ENCODE data around the gene APOBEC3A. TPM values are rescaled to one million over a fixed set of nuclear protein-coding genes. Genes with fewer than 3 reads are reported as not detected.
"Not testable (repeated sequence)": the region's sequence is repeated elsewhere in the genome, so short reads cannot be mapped to it uniquely, and the experiment has no call there.

Gene APOBEC3A
- total RNA-seq, 6 experiments from 2014 or later = not detected

GRCh38 chr22:38981005-38981991 lies 23.9 kb downstream of the APOBEC3A start:
- H3K27ac Mint-ChIP-seq = peak overlapping the region; percentile 89
- H3K27me3 Mint-ChIP-seq (ENCODE audit: insufficient read depth) = peaks cover 3% of the 10 kb centered on the region; the same call in 1 of the 2 replicates
- peaks cover 18% of the 10 kb centered on the region for H3K36me3 Mint-ChIP-seq (ENCODE audit: low read depth)
- peak; percentile 15 for DNase-seq
- H3K4me1 Mint-ChIP-seq (ENCODE audit: low read depth) = peaks cover 36% of the 10 kb centered on the region
- H3K4me3 Mint-ChIP-seq = peak overlapping the region; percentile 90
- peak; percentile 69 for TF ChIP-seq CTCF (IDR thresholded peaks at IDR 0.05)
- H3K9me3 Mint-ChIP-seq = peaks cover 6% of the 10 kb centered on the region

- Mint-ChIP-seq H3K4me1 (ENCODE audit: low read depth) (peaks cover 36% of the 10 kb centered on the region), H3K36me3 (ENCODE audit: low read depth) (peaks cover 18% of the 10 kb centered on the region), H3K4me3 (peak within 1 kb of the TSS; percentile 90), H3K27me3 (ENCODE audit: insufficient read depth) (peaks cover 3% of the 10 kb centered on the region; the same call in 1 of the 2 replicates), H3K27ac (peak within 1 kb of the TSS; percentile 89), H3K9me3 (peaks cover 6% of the 10 kb centered on the region)
- no peak for TF ChIP-seq CTCF (IDR thresholded peaks at IDR 0.05)
- DNase-seq = peak; percentile 92
These were observed 24.9 kb downstream of the APOBEC3A start, which contains the start of gene APOBEC3B for GRCh38 chr22:38981992-38982927. Gene APOBEC3B, plus strand, starts transcription at chr22:38982347. Its CDS starts 107 bp downstream, at chr22:38982454.

DNA sequence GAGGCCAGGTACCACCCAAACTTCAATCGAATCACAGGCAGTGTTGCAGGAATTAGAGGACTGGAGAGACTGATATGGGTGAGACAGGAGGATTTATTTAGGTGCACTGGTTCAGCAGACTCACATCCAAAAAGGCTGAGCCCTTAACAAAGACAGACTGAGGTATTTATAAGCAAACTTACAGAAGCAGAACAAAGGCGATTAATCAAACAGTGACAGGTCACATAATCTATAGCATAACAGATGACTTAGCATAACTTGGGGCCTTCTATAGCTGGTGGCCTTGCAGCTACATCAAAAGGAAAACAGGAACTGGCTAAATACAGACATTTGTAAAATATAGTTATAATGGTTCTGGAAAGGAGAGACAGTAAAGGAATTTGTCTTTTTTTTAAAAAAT lies 26.8 kb downstream of the APOBEC3A start:
- H3K27ac Mint-ChIP-seq = no peak overlapping the region
- H3K9me3 Mint-ChIP-seq = peaks cover 6% of the 10 kb centered on the region
- H3K36me3 Mint-ChIP-seq (ENCODE audit: low read depth) = peaks cover 18% of the 10 kb centered on the region
- DNase-seq = no peak
- no peak for TF ChIP-seq CTCF (IDR thresholded peaks at IDR 0.05)
- H3K4me1 Mint-ChIP-seq (ENCODE audit: low read depth) = peaks cover 36% of the 10 kb centered on the region
- H3K4me3 Mint-ChIP-seq = no peak overlapping the region
- H3K27me3 Mint-ChIP-seq (ENCODE audit: insufficient read depth) = no peaks in the 10 kb centered on the region; the same call in 1 of the 2 replicates

DNA sequence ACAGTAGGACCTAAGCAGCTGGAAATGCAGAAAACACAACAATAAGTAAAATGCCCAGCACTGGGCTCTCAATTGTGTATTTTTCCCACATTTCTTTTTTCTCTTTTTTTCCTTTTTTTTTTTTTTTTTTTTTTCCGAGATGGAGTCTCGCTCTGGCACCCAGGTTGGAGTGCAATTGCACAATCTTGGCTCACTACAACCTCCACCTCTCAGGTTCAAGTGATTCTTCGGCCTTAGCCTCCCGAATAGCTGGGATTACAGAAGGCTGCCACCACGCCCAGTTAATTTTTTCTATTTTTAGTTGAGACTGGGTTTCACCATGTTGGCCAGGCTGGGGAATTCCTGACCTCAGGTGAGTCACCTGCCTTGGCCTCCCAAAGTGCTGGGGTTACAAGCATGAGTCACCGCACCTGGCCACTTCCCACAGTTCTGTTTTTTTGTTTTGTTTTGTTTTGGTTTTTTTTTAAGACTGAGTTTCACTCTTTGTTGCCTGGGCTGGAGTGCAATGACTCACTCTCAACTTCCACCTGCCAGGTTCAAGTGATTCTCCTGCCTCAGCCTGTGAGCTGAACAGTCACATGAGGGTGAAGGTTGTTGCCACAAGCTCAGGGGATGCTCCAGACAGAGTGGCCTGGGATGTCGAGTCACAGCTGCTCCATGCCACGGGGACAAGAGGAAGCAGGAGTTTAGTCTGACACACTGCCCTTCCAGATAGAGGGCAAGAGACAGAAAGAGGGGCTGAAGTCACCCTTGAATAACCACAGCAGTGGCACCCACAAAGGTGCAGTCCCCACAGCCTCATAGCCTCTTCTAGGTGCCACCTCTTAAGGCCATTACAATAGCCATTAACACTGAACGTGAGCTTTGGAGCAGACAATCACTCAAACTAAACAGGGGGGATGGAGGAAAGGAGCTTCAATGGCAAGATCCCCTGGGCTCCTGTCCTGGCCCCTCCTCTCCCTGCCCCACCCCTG lies 27.7 kb downstream of the APOBEC3A start:
- Mint-ChIP-seq H3K4me1 (ENCODE audit: low read depth) (peaks cover 36% of the 10 kb centered on the region), H3K36me3 (ENCODE audit: low read depth) (peaks cover 18% of the 10 kb centered on the region)
- H3K9me3 Mint-ChIP-seq; H3K27ac Mint-ChIP-seq; H3K27me3 Mint-ChIP-seq (ENCODE audit: insufficient read depth); H3K4me3 Mint-ChIP-seq: not testable (repeated sequence)
- DNase-seq = peak; percentile 8

DNA sequence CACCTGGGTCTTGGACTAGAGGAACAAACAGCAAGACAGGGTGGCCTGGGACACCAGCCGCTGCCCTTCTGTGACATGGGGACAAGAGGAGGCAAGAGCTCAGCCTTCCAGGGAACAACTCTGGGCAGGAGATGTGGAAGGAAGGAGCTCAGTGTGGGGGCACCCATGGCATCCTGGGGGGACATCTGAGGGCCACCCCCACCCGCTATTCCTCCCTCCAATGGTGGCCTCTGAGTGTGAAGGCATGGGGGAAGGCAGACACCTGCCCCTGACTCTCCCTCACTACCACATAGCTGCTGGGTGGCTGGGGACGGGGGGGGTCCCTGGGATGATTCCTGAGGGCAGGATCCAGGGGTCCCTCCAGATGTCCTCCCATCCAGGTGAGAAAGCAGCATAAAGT lies 29.2 kb downstream of the APOBEC3A start:
- H3K27ac Mint-ChIP-seq = no peak overlapping the region
- no peak for DNase-seq
- H3K4me1 Mint-ChIP-seq (ENCODE audit: low read depth) = peaks cover 30% of the 10 kb centered on the region
- no peak for TF ChIP-seq CTCF (IDR thresholded peaks at IDR 0.05)
- peaks cover 18% of the 10 kb centered on the region for H3K36me3 Mint-ChIP-seq (ENCODE audit: low read depth)
- H3K27me3 Mint-ChIP-seq (ENCODE audit: insufficient read depth) = no peaks in the 10 kb centered on the region; the same call in 1 of the 2 replicates
- peaks cover 6% of the 10 kb centered on the region for H3K9me3 Mint-ChIP-seq
- H3K4me3 Mint-ChIP-seq = no peak overlapping the region

Data from HFFc6 (cell line).